Cerebellar nuclear complex (tissue), 1 donor: ENCODE measurements around the gene MACROD2.

Experiments
- DNase-seq, 2 experiments: peaks; one replicate each; lab custom pipeline; 2025; lab: John Stamatoyannopoulos, UW

Gene MACROD2

DNA sequence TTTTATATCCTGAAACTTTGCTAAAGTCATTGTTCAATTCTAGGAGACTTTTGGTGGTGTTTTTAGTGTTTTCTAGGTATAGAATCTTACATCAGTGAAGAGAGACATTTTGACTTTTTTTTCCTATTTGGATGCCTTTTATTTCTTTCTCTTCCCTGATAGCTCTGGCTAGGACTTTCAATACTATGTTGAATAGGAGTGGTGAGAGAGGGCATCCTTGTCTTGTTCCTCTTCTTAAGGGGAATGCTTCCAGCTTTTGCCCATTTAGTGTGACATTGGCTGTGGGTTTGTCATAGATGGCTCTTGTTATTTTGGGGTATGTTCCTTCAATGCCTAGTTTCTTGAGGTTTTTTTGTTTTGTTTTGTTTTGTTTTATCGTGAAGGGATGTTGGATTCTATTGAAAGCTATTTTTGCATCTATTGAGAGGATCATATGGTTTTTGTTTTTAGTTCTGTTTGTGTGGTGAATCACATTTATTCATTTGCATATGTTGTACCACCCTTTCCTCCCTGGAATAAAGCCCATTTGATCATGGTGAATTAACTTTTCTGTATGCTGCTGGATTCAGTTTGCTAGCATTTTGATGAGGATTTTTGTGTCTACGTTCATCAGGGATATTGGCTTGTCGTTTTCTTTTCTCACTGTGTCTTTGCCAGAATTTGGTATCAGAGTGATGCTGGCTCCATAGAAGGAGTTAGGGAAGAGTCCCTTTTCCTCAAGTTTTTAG is 882.1 kb downstream of the MACROD2 start:
- DNase-seq, result no peak

DNA sequence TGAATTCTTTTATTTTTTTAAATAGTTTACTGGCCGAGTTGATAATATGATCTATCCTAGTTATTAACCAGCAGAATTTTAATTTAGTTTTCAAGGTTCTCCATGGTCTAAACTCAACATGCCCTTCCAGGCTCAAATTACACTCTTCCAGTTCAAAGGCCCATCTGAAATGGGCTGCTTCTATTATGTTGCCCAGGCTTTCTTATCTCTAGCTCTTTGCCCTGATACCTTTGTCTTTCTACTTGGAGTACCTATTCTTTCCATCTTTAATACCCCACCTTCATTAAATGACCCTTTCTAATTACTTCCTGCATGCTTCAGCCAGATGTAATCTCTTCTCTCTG is 883.3 kb downstream of the MACROD2 start:
- no peak for DNase-seq

DNA sequence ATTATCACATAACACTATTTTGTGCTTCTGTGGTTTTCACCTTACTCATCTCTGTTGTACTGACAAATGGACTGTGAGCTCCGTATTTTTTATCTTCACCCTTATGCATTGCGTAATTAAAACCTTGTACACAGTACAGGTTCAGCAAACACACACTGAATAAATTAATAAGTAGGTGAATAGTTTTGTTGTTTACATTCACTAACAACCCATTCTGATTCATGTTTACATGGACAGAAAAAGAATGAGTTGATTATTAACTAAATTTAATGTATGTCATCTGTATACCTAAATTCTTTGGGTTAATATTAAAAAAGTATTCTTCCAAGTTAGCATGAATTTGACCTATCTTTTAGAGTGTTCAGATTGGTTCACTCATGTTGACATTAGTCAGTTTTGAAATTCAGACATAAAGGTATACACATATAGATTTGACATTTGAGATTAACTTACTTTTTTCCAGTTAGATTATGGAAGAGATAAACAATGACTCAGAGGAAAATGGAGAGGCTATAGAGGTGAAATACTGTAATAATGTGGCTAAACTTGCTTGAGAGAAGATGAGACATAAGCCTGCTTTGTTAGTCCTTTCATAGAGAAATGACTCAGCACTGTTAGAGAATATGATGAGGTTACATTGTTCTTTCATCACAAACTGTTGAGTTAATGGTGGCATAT is 883.8 kb downstream of the MACROD2 start:
- no peak for DNase-seq

DNA sequence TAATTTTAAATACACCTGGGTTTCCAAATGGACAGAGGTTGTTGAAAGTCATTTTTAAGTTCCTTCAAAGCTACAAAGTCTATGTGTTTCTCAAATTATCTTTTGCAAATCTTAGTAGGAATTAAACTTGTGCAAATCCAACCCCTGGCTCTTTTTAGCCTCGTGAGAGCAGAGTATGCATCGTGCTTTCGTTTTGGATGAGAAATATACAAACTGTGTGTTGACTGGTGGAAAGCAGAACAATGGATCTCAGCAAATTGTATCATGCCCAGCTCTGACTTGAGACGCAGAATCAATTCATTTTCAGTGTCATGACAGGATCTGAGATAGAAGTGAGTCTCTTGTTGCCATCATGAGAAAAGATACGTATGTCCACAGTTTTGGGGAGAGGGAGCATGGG is 884.5 kb downstream of the MACROD2 start:
- DNase-seq, result no peak

DNA sequence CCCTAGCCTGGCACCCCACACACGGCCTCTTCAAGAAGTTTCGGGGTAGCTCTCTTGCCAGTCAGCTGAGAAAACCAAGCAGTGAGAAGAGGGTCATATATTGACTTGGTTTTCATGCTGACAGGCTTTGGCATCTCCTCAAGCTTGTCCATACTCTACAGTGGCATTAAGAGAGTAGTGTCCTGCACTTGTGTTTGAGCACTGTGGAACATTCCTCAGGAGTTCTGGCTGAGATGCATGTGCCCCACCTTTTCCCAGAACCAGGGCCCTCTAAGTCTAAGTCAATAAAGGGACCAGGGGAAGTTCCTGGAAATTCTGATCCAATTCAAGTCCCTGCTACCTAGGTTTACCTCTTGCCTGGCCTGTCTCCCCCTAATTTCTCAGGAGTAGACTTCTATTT is 886.2 kb downstream of the MACROD2 start:
- no peak for DNase-seq

DNA sequence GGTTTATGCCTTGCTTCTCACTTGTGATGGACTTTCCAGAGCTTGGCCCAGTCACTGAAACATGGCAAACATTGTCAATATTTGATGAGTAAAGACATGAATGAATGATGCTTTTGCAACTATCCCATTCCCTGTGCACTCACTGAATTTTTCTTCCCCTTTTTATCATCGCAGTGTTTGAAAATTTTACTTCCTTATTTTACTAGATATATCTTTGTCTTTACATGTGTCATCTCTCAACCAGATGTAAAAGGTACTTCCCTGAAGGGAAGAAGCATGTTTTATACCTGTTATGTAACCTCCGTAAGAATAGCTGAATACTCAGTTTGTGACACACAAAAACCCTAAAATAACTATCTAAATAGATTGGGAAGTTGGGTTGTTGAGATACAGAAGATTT is 886.8 kb downstream of the MACROD2 start:
- DNase-seq, result no peak

DNA sequence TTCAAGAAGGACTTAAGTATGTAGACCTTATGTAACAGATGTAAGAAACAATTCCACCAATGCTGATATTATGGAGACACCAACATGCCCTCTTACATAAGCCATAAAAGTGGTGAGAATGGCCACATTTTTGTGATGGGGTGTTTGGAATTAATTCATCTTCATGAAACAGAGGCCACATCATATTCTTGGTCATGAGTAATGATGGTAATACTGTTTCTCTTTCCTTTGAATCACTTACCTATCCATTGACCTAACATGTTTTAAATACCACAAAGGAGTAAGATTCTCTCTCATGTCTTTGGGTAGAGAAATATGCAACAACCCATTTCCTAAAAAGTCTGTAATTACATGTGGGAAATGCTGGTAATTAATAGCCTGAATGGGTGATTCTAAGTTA is 887.5 kb downstream of the MACROD2 start:
- no peak for DNase-seq

DNA sequence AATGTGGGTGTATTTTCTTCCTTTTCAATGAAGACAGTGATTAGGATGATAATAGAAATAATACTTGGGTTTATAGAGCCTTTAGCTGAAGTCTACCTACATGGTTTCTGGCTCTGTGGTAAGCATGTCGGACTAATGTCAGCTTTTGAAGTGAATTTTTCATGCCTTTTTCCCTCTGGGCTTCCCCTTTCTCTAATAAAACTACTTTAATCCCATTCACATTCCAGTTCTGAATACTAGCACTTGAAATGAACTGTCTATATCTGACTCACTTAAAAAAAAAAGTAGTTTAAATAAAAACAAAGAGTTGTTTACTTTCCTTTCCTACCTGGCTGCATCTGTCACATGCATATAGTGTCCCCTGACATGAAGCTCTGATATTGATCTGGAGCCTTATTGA is 888.0 kb downstream of the MACROD2 start:
- DNase-seq, result no peak

DNA sequence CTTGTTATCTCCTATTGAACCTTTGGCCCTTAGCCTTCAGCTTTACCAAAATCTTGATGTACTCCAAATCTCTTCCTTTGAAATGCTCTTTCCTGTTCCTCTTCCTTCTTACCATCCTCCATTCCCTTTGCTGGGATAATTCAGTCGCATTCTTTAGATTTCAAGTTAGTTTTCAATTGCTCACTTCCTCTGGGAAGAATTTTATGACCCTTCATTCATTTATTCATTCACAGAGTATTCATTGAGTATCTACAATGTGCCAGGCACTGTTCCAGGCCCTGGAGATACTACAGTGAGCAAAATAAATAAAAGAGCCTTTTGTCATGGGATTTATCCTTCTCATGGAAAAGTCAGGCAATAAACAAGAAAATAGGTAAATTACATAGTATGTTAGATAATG is 890.3 kb downstream of the MACROD2 start:
- DNase-seq, result no peak

DNA sequence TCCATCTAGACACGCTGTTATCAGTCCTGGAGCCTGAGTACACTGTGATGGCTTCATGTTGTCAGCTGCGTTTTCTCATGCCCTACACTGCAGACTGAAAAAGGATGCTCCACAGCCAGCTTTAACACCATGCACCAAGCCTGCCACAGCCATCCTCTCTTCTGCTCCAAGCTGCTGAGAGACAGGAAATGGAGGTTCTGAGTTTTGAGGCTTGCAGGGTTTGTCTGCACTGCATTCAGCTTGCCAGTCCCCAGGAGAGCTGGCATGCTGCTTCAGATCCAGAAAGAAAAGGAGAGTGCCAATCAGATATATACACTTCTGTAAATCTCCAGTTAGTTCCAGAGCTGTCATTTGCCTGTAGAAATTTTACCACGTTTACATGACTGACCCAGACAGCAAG is 892.8 kb downstream of the MACROD2 start:
- DNase-seq, result no peak

DNA sequence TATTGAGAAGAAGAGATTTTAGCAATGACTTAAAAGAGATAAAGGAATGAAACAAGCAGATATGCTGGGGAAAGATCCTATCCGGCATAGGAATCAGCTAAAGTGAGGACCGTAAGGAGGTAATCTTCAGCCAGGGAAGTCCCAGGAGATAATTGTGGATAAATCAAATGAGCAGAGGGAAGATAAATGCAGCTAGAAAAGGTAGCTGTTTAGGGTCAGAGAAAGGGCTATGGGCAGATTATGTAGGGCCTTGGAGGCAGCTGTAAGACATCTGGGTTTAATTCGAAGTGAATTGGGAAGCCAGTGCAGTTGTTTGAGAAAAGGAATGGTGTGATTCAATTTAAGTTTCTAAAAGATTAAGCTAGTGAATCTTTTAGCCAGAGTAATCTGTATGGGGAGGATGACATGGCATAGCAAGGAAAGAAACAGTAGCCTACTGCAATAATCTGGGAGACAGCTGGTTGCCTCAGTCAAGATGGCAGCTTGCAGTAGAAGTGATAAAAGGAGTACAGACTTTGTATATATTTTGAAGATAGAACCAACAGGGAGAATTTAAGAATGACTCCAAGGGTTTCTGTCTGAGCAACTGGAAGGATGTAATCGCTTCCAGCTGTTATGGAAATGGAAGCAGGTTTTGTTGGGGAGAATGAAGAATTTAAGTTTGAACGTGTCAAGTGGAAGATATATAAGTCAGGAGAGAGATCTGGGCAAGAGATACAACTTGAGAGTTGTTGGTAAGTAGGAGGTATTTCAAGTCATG is 894.4 kb downstream of the MACROD2 start:
- DNase-seq, result no peak

DNA sequence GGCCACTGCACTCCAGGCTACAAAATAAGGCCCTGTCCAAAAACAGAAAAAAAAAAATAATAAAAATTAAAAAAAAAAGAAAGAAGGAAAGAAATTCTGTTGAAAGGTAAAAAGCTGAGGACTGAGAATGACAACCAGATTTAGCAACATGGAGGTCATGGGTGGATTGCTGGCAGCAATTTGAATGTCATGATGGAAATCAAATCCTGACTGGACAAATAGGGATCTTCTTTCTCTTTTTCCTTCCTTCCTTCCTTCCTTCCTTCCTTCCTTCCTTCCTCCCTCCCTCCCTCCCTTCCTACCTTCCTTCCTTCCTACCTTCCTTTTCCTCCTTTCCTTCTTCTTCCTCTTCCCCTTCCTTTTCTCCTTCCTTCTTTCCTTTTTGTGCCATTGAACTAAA is 895.4 kb downstream of the MACROD2 start:
- no peak for DNase-seq

DNA sequence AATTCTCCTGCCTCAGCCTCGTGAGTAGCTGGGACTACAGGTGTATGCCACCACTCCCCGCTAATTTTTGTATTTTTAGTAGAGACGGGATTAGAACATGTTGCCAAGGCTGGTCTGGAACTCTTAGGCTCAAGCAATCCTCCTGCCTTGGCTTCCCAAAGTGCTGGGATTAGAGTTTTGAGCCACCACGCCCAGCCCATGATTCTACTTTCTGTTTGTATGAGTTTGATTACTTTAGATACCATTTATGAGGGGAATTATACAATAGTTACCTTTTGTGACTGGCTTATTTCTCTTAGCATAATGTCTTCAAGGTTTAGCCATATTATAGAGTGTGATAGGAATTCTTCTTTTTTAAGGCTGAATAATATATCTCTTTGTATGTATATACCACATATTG is 897.5 kb downstream of the MACROD2 start:
- DNase-seq, result no peak

DNA sequence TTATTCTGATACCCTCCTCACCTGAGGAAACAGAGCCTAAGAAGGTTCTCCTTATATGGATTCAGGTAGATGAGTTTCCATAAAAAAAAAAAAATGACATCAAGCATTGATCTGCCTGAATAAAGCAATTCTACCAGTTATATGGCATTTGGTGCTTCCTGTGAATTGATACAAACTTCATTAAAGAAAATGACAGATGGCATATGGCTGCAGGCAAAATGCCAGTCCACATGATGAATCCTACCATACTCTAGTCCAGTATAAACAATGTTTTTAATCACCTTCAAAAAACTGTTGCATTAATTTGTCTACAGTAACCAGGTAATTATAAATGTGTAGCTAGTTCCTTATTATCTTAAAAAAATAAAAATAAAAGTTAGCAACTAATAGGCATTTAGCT is 901.3 kb downstream of the MACROD2 start:
- no peak for DNase-seq

DNA sequence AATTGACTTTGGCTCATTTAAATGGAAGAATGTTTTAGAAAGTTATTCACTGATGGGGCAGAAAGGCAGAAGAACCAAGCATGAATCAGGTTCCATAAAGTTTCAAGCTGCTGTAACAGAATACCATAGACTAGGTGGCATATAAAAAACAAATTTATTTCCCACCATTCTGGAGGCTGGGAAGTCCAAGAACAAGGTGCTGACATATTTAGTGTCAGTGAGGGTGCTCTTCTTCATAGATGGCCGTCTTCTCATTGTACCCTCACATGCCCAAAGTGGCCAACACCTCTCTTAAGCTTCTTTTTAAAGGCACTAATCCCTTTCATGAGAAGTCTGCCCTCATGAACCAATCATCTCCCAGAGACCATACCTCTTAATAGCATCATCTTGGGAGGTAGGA is 902.3 kb downstream of the MACROD2 start:
- DNase-seq, result no peak

DNA sequence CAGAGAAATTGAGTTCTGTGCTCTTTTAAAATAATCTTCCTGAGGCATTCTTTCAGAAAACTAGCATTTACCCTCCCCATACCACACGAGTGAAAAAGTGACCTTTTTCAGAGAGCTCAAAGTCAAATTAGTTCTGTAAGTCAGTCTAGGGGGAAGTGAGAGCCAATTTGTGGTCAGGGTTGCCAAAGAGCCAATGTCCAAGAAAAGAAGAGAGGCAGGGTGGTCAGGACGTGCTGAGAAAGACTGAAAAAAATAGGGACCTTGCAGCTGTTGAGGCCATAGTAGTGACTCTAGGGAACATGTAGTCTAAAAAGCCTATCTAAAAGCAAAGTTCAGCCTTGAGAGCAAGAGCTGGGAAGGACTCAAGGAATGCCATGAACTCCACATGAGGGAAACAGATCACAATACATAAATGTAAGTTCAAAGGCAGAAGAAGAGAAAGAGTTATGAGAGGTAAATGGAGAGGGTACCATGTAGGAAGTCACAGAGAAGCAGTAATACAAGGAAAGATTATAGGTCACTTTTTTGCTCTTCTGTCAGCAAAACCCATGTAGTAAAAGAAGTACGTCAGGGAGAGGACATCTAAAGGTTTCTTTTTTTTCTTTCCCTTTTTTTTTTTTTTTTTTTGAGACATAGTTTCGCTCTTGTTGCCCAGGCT is 907.2 kb downstream of the MACROD2 start:
- DNase-seq, result no peak

DNA sequence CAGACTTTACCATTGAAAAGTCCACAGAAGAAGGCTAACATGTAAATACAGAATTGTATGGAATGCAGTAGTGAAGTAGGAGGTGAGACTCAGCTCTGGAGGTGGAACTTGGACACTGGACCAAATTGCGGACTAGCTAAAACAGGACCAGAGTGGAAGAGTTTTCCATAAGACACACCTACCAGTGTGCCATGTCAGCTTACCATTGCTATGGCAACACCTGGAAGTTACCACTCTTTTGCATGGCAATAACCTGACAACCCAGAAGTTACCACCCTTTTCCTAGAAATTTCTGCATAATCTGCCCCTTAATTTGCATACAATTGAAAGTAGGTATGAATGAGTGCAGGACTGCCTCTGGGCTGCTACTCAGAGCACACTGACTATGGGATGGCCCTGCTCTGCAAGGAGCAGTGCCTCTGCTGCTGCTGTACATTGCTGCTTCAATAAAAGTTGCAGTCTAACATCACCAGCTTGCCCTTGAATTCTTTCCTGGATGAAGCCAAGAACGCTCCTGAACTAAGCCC is 911.7 kb downstream of the MACROD2 start:
- no peak for DNase-seq

DNA sequence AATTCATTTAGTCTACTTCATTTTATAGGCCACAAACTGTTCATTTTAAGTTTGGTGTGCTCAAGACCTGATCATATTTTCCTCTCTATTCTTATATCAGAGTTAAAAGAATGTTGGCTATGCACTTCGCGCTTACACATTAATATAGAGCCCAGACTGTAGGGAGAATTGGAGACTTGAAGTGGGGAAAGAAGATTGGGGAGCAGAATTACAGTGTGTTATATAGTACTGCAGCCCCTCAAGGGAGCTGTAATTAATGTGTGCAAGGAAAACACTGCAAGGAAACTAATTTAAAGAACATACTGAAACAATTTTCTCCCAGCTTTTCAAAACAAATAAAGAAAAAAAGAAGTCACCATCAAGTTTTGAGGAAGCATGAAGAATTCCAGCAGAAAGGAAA is 914.8 kb downstream of the MACROD2 start:
- no peak for DNase-seq

DNA sequence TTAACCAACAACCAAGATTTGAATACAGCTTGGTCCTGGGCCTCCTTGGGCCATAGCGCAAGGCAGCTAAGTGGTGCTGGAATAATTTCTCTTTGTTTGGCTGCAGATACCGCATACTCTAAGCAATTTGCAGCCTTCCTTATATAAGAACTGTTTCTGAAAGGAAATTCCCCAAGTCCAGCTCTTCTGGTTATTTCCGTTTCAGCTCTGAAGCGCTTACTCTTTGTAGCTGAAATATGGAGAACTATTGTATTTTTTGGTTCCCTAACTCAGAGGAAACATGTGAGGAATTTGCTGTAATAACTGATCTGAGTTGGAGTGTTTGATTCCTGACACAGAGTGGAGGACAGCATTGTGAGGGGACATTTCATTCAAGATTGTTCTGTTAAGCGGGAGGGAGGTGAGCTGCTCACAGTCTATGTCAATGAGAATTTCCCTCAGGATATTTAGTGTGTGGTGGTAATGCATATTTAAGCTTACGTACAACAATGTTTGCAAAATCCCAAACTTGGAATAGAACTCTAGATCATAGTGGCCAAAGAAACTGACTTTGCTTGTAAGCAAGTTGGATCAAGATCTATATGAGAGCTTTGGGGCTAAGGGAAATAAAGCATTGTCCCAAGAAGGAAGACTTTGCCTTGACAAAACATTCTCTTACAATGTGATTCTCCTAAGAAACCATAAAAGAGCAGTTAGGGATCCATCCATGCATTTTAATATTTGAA is 918.7 kb downstream of the MACROD2 start:
- no peak for DNase-seq

DNA sequence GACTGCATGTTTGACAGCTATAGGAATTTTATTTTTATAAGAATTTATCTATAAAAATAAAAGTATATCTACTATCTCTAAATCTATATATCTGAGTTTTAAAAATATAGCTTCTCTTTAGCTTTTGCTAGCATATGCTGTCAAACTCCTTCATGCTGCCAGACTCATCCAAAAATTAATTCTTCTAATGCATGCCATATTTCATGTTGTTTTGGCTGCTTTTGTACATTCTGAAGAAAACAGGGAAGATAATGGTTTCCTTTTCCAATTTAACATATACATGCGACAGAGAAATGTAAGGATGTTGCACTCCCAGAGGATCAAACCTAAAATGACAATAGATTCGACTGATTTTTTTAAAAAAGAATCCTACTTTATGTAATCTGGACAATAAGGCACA is 919.3 kb downstream of the MACROD2 start:
- DNase-seq, result no peak

DNA sequence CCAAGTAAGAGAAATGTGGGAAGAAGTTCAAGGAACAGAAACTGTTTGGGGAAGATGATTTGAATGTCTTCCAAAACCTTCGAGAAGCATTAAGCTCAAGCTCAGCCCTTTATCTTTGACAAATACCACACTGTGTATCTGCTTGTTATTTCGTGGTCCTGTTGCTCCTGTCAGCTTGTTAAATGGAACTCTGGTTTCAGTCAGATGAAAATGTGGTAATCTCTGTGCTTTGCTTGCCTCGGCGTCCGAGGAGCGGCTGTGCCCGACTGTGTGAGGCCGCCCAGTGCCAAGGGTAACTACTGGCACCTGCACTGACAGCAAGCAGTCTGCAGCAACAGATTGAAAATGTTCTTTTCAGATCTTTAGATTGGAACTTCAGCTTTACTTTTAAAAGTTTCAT is 920.0 kb downstream of the MACROD2 start:
- peak; percentile 44 to 73 for DNase-seq
